HL-60 (cell line): ENCODE data around the gene GIMAP2.

Source experiments
- GABPA ChIP-seq: IDR thresholded peaks from 2 replicates; pipeline ENCODE4 v1.6.1; 2012; ENCODE audit warnings: low read depth
- POLR2AphosphoS5 ChIP-seq: IDR thresholded peaks from 2 replicates; pipeline ENCODE4 v1.6.1; 2012; ENCODE audit warnings: low read depth
- SPI1 ChIP-seq: IDR thresholded peaks from 2 replicates; pipeline ENCODE4 v1.6.1; 2012; ENCODE audit warnings: low read depth, mild to moderate bottlenecking, borderline replicate concordance
- TF ChIP-seq, protein P1 (sequence below): IDR thresholded peaks from one replicate; pipeline ENCODE4 v1.5.1; 2011; ENCODE audit warnings: low read length, control low read depth, inconsistent platforms; ENCODE audit not compliant: insufficient read depth

DNA sequence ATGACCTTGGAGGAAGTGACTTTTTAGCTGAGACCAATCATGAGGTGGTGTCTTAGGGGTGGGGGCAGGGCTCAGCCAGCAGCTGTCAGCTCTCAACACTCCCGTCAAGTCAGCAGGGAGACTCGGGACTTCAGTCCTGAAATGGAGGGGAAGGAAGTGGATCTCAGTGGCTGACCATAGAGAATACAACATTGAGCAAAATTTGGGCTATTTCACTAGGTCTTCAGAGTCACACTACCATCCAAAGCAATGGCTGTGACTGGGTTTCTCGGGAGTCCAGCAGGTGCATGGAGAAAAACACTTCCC is 36.5 kb upstream of the GIMAP2 start:
- TF ChIP-seq, protein P1, sequence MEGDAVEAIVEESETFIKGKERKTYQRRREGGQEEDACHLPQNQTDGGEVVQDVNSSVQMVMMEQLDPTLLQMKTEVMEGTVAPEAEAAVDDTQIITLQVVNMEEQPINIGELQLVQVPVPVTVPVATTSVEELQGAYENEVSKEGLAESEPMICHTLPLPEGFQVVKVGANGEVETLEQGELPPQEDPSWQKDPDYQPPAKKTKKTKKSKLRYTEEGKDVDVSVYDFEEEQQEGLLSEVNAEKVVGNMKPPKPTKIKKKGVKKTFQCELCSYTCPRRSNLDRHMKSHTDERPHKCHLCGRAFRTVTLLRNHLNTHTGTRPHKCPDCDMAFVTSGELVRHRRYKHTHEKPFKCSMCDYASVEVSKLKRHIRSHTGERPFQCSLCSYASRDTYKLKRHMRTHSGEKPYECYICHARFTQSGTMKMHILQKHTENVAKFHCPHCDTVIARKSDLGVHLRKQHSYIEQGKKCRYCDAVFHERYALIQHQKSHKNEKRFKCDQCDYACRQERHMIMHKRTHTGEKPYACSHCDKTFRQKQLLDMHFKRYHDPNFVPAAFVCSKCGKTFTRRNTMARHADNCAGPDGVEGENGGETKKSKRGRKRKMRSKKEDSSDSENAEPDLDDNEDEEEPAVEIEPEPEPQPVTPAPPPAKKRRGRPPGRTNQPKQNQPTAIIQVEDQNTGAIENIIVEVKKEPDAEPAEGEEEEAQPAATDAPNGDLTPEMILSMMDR, result no peak
- TF ChIP-seq POLR2AphosphoS5 (no peak), GABPA (no peak), SPI1 (no peak)
